ENCODE results near the gene FAM177B.

DNA sequence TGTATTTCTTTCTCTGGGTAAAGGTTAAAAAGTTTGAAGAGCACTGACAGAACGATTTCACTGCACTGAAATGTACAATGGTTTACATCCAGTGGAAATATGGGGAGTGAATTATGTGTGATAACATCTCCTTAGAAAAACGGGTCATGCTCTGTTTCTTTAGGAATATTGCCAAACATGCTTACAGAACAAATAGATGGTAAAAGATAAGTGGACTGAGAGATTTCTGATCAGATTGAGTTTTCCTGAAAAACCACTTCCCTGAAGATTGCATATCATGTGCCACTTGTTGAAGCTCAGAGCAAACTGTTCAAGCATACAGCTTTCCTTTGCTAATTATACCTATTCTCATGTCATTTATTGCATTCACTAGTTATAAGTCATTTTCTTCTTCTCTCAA is 47.9 kb downstream of the FAM177B start:
- TF ChIP-seq, protein P1, sequence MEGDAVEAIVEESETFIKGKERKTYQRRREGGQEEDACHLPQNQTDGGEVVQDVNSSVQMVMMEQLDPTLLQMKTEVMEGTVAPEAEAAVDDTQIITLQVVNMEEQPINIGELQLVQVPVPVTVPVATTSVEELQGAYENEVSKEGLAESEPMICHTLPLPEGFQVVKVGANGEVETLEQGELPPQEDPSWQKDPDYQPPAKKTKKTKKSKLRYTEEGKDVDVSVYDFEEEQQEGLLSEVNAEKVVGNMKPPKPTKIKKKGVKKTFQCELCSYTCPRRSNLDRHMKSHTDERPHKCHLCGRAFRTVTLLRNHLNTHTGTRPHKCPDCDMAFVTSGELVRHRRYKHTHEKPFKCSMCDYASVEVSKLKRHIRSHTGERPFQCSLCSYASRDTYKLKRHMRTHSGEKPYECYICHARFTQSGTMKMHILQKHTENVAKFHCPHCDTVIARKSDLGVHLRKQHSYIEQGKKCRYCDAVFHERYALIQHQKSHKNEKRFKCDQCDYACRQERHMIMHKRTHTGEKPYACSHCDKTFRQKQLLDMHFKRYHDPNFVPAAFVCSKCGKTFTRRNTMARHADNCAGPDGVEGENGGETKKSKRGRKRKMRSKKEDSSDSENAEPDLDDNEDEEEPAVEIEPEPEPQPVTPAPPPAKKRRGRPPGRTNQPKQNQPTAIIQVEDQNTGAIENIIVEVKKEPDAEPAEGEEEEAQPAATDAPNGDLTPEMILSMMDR (IDR thresholded peaks at IDR 0.05) = no peak
- TF ChIP-seq POLR2A (IDR thresholded peaks at IDR 0.05) (no peak), EP300 (IDR thresholded peaks at IDR 0.05; ENCODE audit: low read depth) (no peak), POLR2AphosphoS5 (IDR thresholded peaks at IDR 0.05) (no peak)
